Stimulated activated CD4-positive, alpha-beta T cell treated with anti-CD3 and anti-CD28 coated beads, Interleukin-2, amount 100 ng/mL, for 24 hours (primary cell): Measurements from ENCODE around the gene TMEM144.
A peak's percentile ranks its signal among the peaks of the same experiment; 100 is the strongest.
"Not testable (repeated sequence)": the region's sequence is repeated elsewhere in the genome, so short reads cannot be mapped to it uniquely, and the experiment has no call there.

Experiments
- DNase-seq, 2 donors: peaks; one replicate each; pipeline ENCODE4 v3.0.0-alpha.2; 2020

Gene TMEM144

DNA sequence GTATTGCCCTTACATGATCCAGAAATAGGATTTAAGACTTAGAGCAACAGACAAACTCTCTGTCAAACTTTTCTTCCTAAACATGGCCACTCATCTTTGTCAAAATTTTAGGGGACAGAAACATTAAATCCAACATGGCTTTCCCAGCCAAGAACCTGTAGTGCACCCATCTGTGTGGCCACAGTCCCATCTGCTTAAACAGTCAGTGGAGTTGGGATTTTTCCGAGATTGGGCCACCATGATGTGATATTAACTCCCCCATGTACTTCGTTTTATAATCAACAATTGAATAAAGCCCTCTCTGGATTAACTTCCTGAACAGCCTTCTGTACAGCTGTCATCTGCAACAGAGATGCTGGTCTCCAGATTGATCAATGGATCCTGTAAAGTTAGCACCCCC lies 28.9 kb downstream of the TMEM144 start:
- DNase-seq, result no peak

DNA sequence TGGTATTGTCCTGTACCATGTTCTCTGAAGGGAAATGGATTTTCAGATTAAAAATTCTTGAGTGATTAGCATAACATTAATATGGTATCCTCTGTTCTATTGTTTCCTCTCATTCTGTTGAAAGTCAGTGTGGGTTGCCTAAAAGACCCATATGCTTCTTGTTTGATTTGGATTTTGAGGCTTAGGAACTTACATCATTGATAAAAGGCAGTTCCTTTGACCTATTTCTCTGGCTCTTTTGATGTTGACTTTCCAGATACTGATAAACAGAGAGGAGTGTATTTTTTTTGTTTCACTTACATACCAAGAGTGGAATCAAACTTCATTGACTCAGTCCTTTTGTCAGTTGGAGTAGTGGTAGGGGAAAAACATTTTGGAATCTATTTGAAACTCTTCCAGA lies 32.8 kb downstream of the TMEM144 start:
- no peak for DNase-seq

GRCh38 chr4:158250321-158250720 lies 40.0 kb downstream of the TMEM144 start:
- no peak for DNase-seq

DNA sequence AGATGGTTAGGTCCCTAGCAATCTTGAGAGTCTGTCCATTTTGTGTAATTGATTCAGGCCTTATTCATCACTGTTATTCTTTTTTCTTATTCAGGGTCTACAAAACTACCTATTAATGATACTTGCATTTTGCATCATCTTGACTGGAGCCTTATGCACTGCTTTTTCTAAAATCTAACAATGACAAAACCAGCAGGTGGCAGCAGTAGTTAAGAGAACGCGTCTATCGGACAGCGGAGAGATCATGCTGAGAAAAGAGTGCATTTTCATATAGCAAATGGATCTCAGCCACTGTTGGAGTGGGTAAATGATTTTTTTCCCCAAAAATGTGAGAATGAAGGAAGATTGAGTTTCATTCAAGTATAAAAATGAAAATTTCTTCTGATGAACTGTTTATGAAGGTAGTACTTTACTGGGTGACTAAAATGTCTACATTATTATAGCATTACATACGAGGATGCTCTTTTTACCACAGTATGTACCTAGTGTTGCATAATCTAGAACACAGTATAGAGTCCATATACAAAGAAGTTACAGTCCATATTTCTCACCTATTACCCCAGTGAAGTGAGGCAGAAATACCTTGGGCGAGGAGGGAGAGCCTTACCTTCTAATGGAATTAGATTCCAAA lies 43.2 kb downstream of the TMEM144 start:
- DNase-seq, result peak; percentile 39 to 51

DNA sequence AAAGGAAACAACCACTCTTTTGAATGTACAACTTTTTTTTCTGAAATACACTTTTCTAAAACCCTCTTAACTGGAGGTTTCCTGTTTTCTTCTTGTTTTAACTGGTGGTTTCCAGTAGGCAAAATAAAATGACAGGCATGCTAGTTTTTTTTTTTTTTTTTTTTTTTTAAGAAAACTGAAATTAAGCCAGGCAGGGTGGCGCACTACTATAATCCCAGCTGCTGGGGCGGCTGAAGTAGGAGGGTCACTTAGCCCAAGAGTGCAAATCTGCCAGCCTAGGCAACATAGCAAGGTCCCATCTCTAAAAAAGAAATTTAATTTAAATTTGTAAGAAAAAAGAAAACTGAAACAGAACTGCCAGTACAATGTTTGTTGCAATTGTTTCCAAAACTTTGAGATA lies 44.0 kb downstream of the TMEM144 start:
- no peak for DNase-seq

DNA sequence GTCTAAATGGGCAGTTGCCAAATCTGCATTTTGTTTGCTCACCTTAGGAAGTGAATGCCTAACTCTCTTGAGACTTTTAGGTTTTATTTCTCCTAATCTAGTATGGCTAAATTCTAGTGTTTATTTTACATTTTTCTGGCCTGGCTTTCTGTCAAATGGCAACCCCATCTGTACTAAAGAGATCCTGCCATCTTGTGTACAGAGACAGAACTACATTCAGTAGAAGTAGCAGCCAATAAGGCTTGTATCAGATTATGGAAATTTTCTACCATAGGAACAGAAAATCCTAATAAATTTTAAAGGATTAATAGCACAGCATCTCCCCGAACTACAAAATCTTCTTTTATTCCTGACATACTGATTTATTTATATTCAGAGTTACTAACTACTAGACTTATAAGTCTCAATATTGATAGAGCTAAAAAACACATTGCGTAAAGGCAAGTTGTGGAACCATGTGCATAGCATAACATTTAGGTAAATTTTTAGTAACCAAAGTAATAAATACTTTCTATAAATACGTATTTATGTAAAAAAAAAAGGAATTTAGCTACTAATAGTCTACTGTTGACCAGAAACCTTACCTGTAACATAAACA lies 45.5 kb downstream of the TMEM144 start:
- no peak for DNase-seq

DNA sequence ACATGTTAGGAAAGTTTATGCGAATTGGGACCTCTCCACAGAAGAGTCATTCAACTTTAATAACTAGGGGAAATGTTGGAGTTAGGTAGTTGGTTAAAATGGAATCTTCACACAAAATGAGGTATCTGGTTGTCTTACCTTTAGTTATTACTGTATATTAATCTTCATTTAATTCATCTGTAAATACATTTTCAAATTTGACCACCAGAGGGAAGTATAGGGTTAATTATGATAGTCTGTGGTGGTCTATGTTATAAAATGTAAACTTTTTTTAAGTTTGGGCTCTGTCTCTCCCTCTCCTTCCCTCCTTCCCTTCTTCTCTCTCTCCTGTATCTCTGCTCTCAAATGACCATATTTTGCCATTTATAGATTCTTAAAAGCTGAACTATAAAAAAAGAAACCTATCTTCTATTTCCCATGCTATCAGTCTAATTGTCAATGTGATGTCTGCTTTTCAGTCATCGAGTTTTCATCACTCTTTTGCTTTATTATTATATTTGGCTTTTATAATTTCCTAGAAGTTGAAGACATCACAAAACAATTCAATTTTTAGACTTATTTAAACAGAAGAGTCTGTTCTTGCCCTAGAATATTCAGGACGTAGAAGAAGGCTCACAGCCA lies 49.8 kb downstream of the TMEM144 start:
- DNase-seq, result no peak

GRCh38 chr4:158261480-158261879 lies 51.2 kb downstream of the TMEM144 start:
- no peak for DNase-seq

DNA sequence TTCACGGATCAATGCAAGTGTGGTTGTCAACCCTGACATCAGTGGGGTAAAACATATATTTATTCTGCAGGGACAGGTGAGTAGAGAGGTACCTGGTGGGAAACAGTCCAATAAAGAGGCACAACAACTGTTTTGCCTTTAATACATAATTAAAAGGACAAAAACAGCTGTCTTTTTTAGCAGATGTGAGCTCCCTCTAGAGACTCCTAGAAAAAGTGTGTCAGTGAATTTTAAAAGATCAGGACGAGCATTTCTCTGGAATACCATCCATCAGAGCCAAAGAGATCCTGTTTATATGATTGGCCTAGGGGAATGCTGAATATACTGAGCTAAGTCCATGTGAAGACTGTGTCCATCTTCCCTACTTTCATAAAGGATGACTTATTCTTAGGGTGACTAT lies 58.3 kb downstream of the TMEM144 start:
- DNase-seq, result no peak

GRCh38 chr4:158274636-158275035 lies 64.3 kb downstream of the TMEM144 start:
- no peak for DNase-seq

GRCh38 chr4:158277558-158277957 lies 67.3 kb downstream of the TMEM144 start:
- no peak for DNase-seq

DNA sequence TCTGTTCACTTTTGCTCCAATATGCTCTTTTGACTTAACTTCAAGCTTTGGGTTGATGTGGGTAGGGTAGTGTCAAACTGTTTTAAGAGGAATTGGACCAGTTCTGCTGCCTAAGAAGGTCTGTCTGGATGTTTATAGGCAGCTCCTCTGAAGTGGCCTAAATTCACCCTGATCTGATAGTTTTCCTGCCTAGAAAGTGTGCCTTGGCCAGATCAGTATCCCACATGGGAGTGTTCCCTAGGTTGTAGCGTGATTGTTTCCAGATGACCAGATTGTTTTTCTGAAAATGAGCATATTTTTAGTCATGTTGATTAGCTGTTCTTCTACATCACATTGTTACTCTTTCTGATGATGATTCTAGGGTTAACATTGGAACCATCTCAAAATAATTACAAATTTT lies 68.8 kb downstream of the TMEM144 start:
- DNase-seq, result not testable (repeated sequence)

DNA sequence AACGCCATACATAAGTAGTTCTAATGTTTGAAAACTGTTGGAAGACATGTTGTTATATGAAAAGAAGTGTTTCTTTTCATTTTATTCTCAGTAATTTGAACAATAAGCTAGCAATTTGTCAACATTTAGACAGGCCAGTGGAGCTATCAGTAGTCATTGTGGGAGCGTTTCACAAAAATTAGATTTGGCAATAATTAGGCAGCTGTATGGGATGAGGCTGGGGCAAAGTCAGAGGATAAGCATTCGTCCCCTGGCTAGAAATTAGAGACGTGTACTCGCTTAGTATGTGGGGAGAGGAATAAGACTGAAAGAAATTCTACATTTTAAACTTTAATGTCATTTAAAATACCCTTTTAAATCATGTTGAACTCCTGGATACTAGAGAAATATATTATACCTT lies 70.6 kb downstream of the TMEM144 start:
- DNase-seq, result no peak

GRCh38 chr4:158282252-158282651 lies 72.0 kb downstream of the TMEM144 start:
- DNase-seq, result no peak

- no peak for DNase-seq
These were observed 75.3 kb downstream of the TMEM144 start for GRCh38 chr4:158285429-158286216.

- no peak for DNase-seq
These were observed 80.6 kb downstream of the TMEM144 start for GRCh38 chr4:158290912-158291311.

DNA sequence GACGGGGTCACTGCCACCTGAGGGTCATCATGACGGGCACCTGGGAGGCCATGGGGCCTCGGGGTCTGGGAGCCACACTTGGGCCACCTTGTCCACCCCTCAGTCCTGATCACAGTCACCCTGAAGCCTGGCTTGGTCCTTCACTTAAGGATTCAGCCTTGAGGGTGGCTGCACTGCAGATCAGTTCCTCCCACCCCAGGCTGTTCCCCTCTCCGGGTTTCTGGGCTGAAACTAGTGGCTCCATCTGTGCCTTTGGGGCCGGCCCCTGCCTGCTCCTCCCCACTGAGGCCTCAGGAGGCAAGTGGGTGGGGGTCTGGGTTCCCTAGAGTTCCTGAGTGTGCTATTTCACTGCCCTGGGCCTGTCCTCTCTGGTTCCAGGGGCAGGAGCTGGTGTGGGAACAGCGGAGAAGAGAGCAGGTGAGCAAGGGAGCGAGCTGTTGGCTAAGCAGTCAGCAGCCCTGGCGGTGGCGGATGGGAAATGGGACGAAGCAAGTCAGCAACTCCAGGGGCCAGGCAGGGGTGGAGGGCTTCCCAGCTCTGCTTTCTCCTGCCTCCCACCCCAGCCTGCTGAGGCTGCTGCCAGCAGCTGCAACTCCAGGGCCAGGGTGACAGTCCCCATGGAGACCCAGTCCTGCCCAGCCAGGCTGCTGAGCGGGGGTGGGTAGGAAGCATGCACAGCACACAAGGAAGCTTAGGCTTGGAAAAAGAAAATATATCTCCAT lies 81.2 kb downstream of the TMEM144 start:
- no peak for DNase-seq

DNA sequence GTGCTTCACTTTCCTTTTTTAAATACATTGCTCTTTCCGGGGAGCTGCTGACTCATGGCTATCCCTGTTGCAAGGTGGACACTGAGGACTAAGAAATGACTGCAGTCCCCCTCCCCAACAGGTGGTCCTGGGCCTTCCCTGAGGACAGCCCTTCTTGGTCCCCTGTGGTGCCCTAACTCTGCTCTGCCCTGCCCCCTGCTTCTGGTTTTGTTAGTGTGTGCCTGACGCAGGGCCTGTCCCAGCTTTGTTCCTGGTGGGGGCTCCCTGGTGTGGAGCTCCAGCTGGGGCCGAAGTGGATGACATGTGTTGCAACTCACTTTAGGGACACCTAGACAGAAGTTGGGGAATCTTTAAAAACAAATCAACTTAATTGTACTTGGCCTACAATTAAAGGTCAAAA lies 81.9 kb downstream of the TMEM144 start:
- no peak for DNase-seq

- DNase-seq, result no peak
These were observed 84.8 kb downstream of the TMEM144 start for GRCh38 chr4:158295053-158295452.

DNA sequence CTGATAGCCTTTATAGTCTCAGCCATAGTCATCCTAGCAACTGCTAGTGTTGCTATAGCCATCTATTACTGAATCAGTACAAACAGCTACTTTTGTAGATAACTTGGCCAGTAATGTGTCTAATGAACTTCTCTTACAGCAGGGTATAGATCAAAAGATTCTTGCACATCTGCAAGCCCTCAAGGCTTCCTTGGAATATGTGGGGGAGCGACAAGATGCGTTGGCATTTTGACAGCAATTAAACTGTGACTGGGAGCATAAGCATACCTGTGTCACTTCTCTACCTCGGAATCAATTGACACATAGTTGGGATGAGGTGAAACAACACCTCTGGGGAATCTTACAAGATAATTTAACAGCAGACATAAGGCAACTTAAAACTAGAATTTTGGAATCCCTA lies 87.6 kb downstream of the TMEM144 start:
- no peak for DNase-seq

- no peak for DNase-seq
These were observed 89.2 kb downstream of the TMEM144 start for GRCh38 chr4:158299459-158300007.

DNA sequence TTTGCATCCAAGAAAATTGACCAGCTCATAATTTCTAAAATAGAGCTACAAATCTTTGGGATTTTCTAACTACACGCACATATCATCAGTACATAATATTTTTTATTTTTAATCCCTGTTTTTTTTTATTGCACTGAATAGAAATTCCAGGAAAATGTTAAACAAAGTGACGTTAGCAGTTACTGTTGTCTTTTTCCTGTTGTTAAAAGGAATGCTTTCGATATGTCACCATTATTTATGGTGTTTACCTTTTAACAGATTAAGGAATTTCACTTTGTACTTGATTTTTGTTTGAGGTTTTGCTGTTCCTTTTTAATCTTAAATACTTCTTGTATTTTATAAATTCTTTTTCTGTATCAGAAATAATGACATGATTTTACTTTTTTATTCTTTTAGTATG lies 89.7 kb downstream of the TMEM144 start:
- no peak for DNase-seq
